ENCODE measurements around the gene MAGOHB.
"Not testable (repeated sequence)": the region's sequence is repeated elsewhere in the genome, so short reads cannot be mapped to it uniquely, and the experiment has no call there.

Gene MAGOHB

GRCh38 chr12:10623131-10623530 lies 9.7 kb upstream of the MAGOHB start:
- H3K4me1 ChIP-seq (ENCODE audit: insufficient read depth, low read length) = no peaks in the 10 kb centered on the region
- no peaks in the 10 kb centered on the region for H3K9me3 ChIP-seq (ENCODE audit: control insufficient read depth, insufficient read depth, low read length)
- H3K9ac ChIP-seq (ENCODE audit: low read depth, low read length) = no peak overlapping the region
- no peaks in the 10 kb centered on the region for H3K36me3 ChIP-seq (ENCODE audit: insufficient read depth, low read length)

GRCh38 chr12:10621278-10621677 lies 7.9 kb upstream of the MAGOHB start:
- no peaks in the 10 kb centered on the region for H3K36me3 ChIP-seq (ENCODE audit: insufficient read depth, low read length)
- no peaks in the 10 kb centered on the region for H3K9me3 ChIP-seq (ENCODE audit: control insufficient read depth, insufficient read depth, low read length)
- no peak overlapping the region for H3K9ac ChIP-seq (ENCODE audit: low read depth, low read length)
- H3K4me1 ChIP-seq (ENCODE audit: insufficient read depth, low read length) = no peaks in the 10 kb centered on the region

- no peaks in the 10 kb centered on the region for H3K36me3 ChIP-seq (ENCODE audit: insufficient read depth, low read length)
Measured at GRCh38 chr12:10620078-10620779, 6.8 kb upstream of the MAGOHB start.

DNA sequence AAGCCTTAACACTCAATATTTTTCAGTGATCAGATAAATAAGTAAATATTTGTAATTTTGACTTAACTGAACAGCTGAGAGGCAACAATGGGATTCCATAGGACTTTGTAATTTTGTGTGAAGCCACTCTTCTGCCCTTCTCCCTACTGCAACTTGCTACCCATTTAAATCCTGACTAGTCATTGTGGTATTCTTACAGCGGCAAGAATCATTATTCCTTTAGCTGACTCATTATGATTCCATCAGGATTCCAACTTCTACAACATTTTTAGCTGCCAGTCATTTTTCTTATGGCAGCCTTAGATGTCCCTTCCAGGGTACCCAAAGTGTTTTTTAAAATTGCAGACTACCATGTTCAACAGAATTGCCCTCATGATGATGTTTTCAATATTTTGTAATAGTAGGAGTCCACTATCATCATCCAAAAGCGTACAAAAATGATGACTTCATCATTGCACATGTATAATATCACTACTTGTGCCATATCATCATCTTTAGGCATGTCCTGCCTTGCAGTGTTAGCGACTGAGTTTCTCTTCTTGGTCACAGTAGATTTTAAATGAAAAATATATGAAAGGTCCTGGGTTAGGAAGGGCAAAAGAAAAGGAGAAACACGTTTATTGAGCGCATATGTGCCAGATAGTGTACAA lies 5.1 kb upstream of the MAGOHB start:
- no peaks in the 10 kb centered on the region for H3K9me3 ChIP-seq (ENCODE audit: control insufficient read depth, insufficient read depth, low read length)
- no peak overlapping the region for H3K9ac ChIP-seq (ENCODE audit: low read depth, low read length)
- no peaks in the 10 kb centered on the region for H3K36me3 ChIP-seq (ENCODE audit: insufficient read depth, low read length)
- no peaks in the 10 kb centered on the region for H3K4me1 ChIP-seq (ENCODE audit: insufficient read depth, low read length)

More at GRCh38 chr12:10620078-10620779, 6.8 kb upstream of the MAGOHB start:
- Histone ChIP-seq H3K9ac (ENCODE audit: low read depth, low read length) (no peak overlapping the region), H3K4me1 (ENCODE audit: insufficient read depth, low read length) (no peaks in the 10 kb centered on the region), H3K9me3 (ENCODE audit: control insufficient read depth, insufficient read depth, low read length) (no peaks in the 10 kb centered on the region)

DNA sequence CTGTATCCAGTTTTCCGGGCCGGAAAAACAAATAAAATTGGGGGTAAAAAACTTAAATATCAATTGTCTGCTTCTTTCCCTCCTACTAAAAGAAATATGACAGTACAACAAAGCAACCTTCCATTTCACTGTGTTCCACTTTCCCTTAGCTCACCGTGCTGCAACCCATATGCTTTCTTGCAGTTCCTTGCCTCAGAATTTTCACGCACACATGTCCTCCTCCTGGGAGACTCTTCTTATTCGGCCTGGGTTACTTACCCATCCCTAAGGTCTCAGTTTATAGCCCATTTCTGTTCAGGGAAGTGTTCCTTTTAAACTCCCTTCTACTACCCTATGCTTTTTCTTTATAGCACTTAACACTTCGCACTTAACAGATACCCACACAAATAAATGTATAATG lies 4.5 kb upstream of the MAGOHB start:
- no peaks in the 10 kb centered on the region for H3K4me1 ChIP-seq (ENCODE audit: insufficient read depth, low read length)

GRCh38 chr12:10615532-10615931 lies 2.1 kb upstream of the MAGOHB start:
- Histone ChIP-seq H3K36me3 (ENCODE audit: insufficient read depth, low read length) (no peaks in the 10 kb centered on the region; the same call in 1 of the 2 replicates), H3K9ac (ENCODE audit: low read depth, low read length) (no peak overlapping the region), H3K9me3 (ENCODE audit: control insufficient read depth, insufficient read depth, low read length) (no peaks in the 10 kb centered on the region), H3K4me1 (ENCODE audit: insufficient read depth, low read length) (peaks cover 3% of the 10 kb centered on the region; the same call in 1 of the 2 replicates)

More for the DNA sequence above, 4.5 kb upstream of the MAGOHB start:
- Histone ChIP-seq H3K9me3 (ENCODE audit: control insufficient read depth, insufficient read depth, low read length) (no peaks in the 10 kb centered on the region), H3K9ac (ENCODE audit: low read depth, low read length) (no peak overlapping the region), H3K36me3 (ENCODE audit: insufficient read depth, low read length) (no peaks in the 10 kb centered on the region; the same call in 1 of the 2 replicates)

DNA sequence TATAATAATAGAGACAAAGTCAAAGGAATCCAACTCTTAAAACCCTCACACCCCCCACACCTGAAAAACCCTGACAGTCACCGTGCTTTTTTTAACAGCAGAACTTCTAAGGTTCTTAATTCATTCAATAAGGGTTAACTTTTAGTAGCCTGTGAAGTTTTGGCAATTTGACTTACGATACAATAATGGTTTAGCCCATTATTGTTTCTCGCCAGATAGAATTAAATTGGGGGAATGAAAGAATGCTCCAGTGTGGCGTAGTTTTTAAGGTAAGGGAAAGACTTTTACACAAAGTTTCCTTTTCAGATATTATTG lies 604 bp upstream of the MAGOHB start:
- peak overlapping the region; percentile 86 for H3K9ac ChIP-seq (ENCODE audit: low read depth, low read length)

DNA sequence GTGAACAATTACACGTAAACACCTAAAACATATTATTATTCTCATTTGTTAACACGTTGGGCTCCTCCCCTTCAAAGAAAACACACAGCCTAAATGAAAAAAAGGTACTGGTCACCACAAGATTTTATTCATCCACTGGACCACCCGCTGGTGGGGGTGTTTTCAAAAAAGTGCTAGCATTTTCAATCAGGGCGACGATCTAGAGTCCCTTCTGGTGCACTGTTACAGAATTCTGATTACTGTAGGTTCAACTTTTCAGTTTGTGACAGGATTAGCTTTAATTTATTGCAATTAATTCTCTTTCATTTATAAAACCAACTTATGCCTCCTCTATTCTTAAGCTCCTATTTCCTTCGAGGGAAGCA lies 443 bp downstream of the MAGOHB start:
- Histone ChIP-seq H3K4me1 (ENCODE audit: insufficient read depth, low read length) (peaks cover 3% of the 10 kb centered on the region; the same call in 1 of the 2 replicates), H3K9ac (ENCODE audit: low read depth, low read length) (peak overlapping the region; percentile 86), H3K36me3 (ENCODE audit: insufficient read depth, low read length) (no peaks in the 10 kb centered on the region; the same call in none of the 2 replicates), H3K9me3 (ENCODE audit: control insufficient read depth, insufficient read depth, low read length) (no peaks in the 10 kb centered on the region)

More for the DNA sequence above, 604 bp upstream of the MAGOHB start:
- no peaks in the 10 kb centered on the region; the same call in none of the 2 replicates for H3K36me3 ChIP-seq (ENCODE audit: insufficient read depth, low read length)
- H3K4me1 ChIP-seq (ENCODE audit: insufficient read depth, low read length) = peaks cover 3% of the 10 kb centered on the region; the same call in 1 of the 2 replicates
- no peaks in the 10 kb centered on the region for H3K9me3 ChIP-seq (ENCODE audit: control insufficient read depth, insufficient read depth, low read length)

- H3K9ac ChIP-seq (ENCODE audit: low read depth, low read length) = 0 out of 2 replicates have a peak overlapping the region, but pooled peaks have one; percentile 86
- peaks cover 3% of the 10 kb centered on the region; the same call in 1 of the 2 replicates for H3K4me1 ChIP-seq (ENCODE audit: insufficient read depth, low read length)
- H3K9me3 ChIP-seq (ENCODE audit: control insufficient read depth, insufficient read depth, low read length) = no peaks in the 10 kb centered on the region
- H3K36me3 ChIP-seq (ENCODE audit: insufficient read depth, low read length) = no peaks in the 10 kb centered on the region; the same call in none of the 2 replicates
Measured at GRCh38 chr12:10612110-10612509, 1.3 kb downstream of the MAGOHB start.

- not testable (repeated sequence) for H3K9ac ChIP-seq (ENCODE audit: low read depth, low read length); H3K36me3 ChIP-seq (ENCODE audit: insufficient read depth, low read length); H3K9me3 ChIP-seq (ENCODE audit: control insufficient read depth, insufficient read depth, low read length); H3K4me1 ChIP-seq (ENCODE audit: insufficient read depth, low read length)
Measured at GRCh38 chr12:10611258-10611657, 2.2 kb downstream of the MAGOHB start.

GRCh38 chr12:10610188-10610587 lies 3.2 kb downstream of the MAGOHB start:
- H3K9me3 ChIP-seq (ENCODE audit: control insufficient read depth, insufficient read depth, low read length) = no peaks in the 10 kb centered on the region
- no peaks in the 10 kb centered on the region; the same call in none of the 2 replicates for H3K36me3 ChIP-seq (ENCODE audit: insufficient read depth, low read length)
- H3K9ac ChIP-seq (ENCODE audit: low read depth, low read length) = no peak overlapping the region
- peaks cover 3% of the 10 kb centered on the region; the same call in 1 of the 2 replicates for H3K4me1 ChIP-seq (ENCODE audit: insufficient read depth, low read length)

GRCh38 chr12:10607885-10608458 lies 5.4 kb downstream of the MAGOHB start:
- H3K9ac ChIP-seq (ENCODE audit: low read depth, low read length) = no peak overlapping the region
- peaks cover 3% of the 10 kb centered on the region; the same call in 1 of the 2 replicates for H3K4me1 ChIP-seq (ENCODE audit: insufficient read depth, low read length)
- H3K9me3 ChIP-seq (ENCODE audit: control insufficient read depth, insufficient read depth, low read length) = no peaks in the 10 kb centered on the region
- no peaks in the 10 kb centered on the region; the same call in none of the 2 replicates for H3K36me3 ChIP-seq (ENCODE audit: insufficient read depth, low read length)

GRCh38 chr12:10601860-10602259 lies 11.5 kb downstream of the MAGOHB start:
- Histone ChIP-seq H3K9me3 (ENCODE audit: control insufficient read depth, insufficient read depth, low read length) (no peaks in the 10 kb centered on the region), H3K9ac (ENCODE audit: low read depth, low read length) (no peak overlapping the region), H3K4me1 (ENCODE audit: insufficient read depth, low read length) (no peaks in the 10 kb centered on the region), H3K36me3 (ENCODE audit: insufficient read depth, low read length) (peaks cover 7% of the 10 kb centered on the region)

- no peaks in the 10 kb centered on the region for H3K4me1 ChIP-seq (ENCODE audit: insufficient read depth, low read length)
- H3K36me3 ChIP-seq (ENCODE audit: insufficient read depth, low read length) = peaks cover 7% of the 10 kb centered on the region
- no peak overlapping the region for H3K9ac ChIP-seq (ENCODE audit: low read depth, low read length)
- H3K9me3 ChIP-seq (ENCODE audit: control insufficient read depth, insufficient read depth, low read length) = no peaks in the 10 kb centered on the region
Measured at GRCh38 chr12:10600988-10601387, 12.4 kb downstream of the MAGOHB start.

DNA sequence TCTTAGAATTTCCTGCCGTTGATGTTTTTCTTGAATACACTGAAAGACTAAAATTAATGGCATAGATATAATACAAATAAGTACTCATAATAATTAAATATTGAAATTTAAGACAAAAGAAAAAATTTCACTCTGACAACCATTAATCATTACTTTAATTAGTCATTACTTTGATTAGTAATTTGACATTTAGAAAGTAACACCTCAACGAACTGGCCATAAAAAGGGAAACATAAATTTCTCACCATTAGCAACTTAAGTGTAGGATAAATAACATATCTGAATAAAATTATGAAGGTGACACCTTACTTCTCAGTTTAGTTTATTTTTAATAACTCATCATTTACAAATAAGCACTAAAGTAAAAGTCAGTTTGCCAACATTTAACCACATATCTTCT lies 17.5 kb downstream of the MAGOHB start:
- Histone ChIP-seq H3K9ac (ENCODE audit: low read depth, low read length) (no peak overlapping the region), H3K36me3 (ENCODE audit: insufficient read depth, low read length) (peaks cover 13% of the 10 kb centered on the region), H3K4me1 (ENCODE audit: insufficient read depth, low read length) (no peaks in the 10 kb centered on the region), H3K9me3 (ENCODE audit: control insufficient read depth, insufficient read depth, low read length) (no peaks in the 10 kb centered on the region)

Data from ES-I3 (cell line).